ENCODE measurements around the gene YTHDC1. TPM values are rescaled to one million over a fixed set of nuclear protein-coding genes. Genes with fewer than 3 reads are reported as not detected.
"Not testable (repeated sequence)": the region's sequence is repeated elsewhere in the genome, so short reads cannot be mapped to it uniquely, and the experiment has no call there.

YTHDC1 gene
- total RNA-seq, 4 donors from 2014 or later, result 28.0 to 73.1 (median 34.9) TPM

DNA sequence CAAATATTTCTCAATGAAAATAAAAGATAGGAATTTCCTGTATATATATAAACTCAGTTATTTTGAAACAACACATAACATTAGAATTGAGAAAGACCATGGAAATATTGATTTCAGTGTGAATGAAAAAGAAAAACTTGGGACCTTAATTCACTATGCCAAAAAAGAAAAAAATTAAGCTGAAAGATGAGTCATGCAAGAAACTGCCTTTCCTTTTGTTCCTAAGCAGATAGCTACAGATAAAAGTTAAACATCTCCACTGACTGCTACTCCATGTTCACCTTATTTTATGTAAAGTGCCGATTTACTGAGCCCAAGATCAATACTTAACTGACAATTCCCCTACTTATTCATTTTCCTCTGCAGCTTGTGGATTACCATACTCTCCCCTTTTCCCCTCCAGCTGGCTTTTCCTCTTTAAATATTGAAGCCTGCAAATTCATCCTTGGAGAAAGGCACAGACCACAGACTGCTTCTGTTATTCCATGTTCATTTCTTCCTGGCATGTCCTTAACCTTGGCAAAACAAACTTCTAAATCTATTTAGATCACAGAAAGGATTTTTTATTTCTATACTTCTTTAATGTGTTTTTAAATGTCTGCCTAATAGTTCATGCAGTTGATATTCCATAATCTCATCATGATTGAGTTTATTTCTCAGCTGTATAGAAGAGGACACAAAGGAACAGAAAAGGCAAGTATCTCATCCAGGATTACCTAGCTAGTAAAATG lies 40.5 kb upstream of the YTHDC1 start:
- Histone ChIP-seq H3K36me3 (no peaks in the 10 kb centered on the region), H3K4me1 (no peaks in the 10 kb centered on the region), H3K27me3 (no peaks in the 10 kb centered on the region), H3K9me3 (no peaks in the 10 kb centered on the region), H3K27ac (no peak overlapping the region), H3K4me3 (no peak overlapping the region)
- TF ChIP-seq CTCF (IDR thresholded peaks at IDR 0.05 in 4 of 5, conservative IDR thresholded peaks at IDR 0.05 in 1 of 5) (no peak), POLR2A (IDR thresholded peaks at IDR 0.05) (no peak)
- in situ Hi-C loops (cut with MboI; ENCODE audit: low sequenced_read_pairs in 4 of 4) (no loop called here), intact Hi-C loops (cut with DNase I; ENCODE audit: low total_unique reads) (no loop called here)
- DNase-seq (no peak), ATAC-seq (no peak)

DNA sequence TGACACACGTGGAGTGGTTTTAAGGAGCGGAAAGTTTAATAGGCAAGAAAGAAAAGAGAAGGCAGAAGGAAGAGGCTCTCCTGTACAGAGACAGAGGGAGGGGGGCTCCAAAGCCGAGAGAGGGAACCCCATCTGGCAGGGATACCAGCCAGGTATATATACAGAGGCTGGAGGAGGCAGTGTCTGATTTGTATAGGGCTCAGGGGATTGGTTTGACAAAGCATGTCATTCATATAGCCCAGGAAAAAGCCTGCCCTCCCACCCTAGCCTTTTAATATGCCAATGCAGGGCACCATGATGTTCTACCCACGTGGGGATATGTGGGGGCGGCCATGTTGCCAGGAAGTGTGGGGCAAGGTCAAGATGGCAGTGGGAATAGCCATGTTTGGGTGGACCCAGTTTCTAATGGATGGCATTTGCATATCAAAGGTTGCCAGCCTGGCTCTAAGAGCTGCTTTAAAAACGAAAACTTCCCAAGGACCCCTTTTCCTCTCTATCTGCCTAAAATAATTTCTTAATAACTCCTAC lies 39.6 kb upstream of the YTHDC1 start:
- in situ Hi-C loops (cut with MboI; ENCODE audit: low sequenced_read_pairs in 4 of 4); H3K27me3 ChIP-seq; intact Hi-C loops (cut with DNase I; ENCODE audit: low total_unique reads); ATAC-seq; H3K4me3 ChIP-seq; DNase-seq; H3K9me3 ChIP-seq; H3K4me1 ChIP-seq; H3K27ac ChIP-seq; H3K36me3 ChIP-seq: not testable (repeated sequence)

DNA sequence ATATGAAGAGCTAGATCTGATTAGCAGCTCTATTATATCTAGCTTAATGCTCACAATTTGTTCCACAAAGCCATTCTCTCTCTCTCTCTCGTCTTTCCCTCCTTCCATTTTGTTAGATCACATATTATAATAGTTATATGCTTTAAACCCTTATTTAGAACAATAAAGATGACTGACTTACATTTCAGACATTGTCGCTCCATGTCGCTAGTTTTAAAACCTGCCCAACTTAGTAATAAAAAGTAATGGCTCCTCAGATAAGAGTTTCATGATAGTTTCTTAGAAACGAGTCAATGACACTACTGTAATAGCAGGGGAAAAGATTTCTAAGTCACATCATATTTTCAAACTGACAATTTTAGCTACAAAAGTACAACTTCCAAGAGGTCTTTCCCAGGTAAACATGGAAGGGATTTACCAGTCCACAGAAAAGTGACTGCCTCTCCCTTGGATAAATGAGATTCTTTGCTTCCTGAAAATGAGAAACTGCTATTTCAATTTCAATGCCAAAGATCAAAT lies 38.5 kb upstream of the YTHDC1 start:
- DNase-seq (no peak), ATAC-seq (no peak)
- TF ChIP-seq CTCF (IDR thresholded peaks at IDR 0.05 in 4 of 5, conservative IDR thresholded peaks at IDR 0.05 in 1 of 5) (no peak), POLR2A (IDR thresholded peaks at IDR 0.05) (no peak)
- no peaks in the 10 kb centered on the region for H3K36me3 ChIP-seq
- in situ Hi-C loops (cut with MboI; ENCODE audit: low sequenced_read_pairs in 4 of 4) (no loop called here), intact Hi-C loops (cut with DNase I; ENCODE audit: low total_unique reads) (no loop called here)
- no peak overlapping the region for H3K27ac ChIP-seq
- no peaks in the 10 kb centered on the region for H3K9me3 ChIP-seq
- H3K27me3 ChIP-seq, result peaks cover 0 to 3% (median 0%) of the 10 kb centered on the region in 3 donors
- no peak overlapping the region for H3K4me3 ChIP-seq
- H3K4me1 ChIP-seq, result no peaks in the 10 kb centered on the region

DNA sequence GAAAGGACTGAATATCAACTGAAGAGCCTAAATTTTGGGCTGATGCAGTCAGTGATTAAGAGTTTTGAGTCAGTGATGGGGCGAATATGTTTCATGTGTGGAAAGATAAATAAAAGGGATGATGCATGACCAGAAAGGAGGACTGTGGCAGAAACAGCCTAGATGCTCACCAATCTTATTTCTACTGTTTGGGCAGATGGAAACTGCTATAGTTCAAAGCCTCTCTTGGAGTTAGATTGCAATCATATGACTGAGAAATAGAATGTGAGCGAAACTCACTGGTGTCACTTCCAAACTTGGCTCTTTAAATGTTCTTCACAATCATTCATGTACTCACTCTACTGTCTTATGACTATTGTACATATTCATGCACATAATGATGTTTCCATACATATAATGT lies 35.4 kb upstream of the YTHDC1 start:
- in situ Hi-C loops (cut with MboI; ENCODE audit: low sequenced_read_pairs in 4 of 4), result no loop called here

More for the DNA sequence above, 35.4 kb upstream of the YTHDC1 start:
- Histone ChIP-seq H3K36me3 (no peaks in the 10 kb centered on the region), H3K9me3 (no peaks in the 10 kb centered on the region), H3K27ac (no peak overlapping the region), H3K4me3 (no peak overlapping the region), H3K27me3 (peaks cover 0 to 3% (median 0%) of the 10 kb centered on the region in 3 donors), H3K4me1 (no peaks in the 10 kb centered on the region)
- intact Hi-C loops (cut with DNase I; ENCODE audit: low total_unique reads), result no loop called here
- ATAC-seq, result no peak
- TF ChIP-seq POLR2A (IDR thresholded peaks at IDR 0.05), result no peak
- no peak for TF ChIP-seq CTCF (IDR thresholded peaks at IDR 0.05 in 4 of 5, conservative IDR thresholded peaks at IDR 0.05 in 1 of 5)
- DNase-seq, result no peak
